Gastroesophageal sphincter (tissue), 4 donors: ENCODE measurements around the gene SLTM. TPM values are rescaled to one million over a fixed set of nuclear protein-coding genes. Genes with fewer than 3 reads are reported as not detected.

ENCODE experiments used
- ATAC-seq: fragments of 150-250 bp; one replicate; pipeline ENCODE4 v1.9.1; 2016; ENCODE audit warnings: mild to moderate bottlenecking, moderate library complexity
- H3K27ac ChIP-seq, 4 donors: fragments of 200-600 bp; sonication (generic) in 3 of 4; 1 replicate in 3 of 4; 2 replicates in 1 of 4; pipeline ENCODE4 v1.5.1; 2016 to 2019
- H3K27me3 ChIP-seq: fragments of 200-600 bp; sonication (generic); one replicate; pipeline ENCODE4 v1.5.1; 2019
- H3K36me3 ChIP-seq, 2 donors: fragments of 200-600 bp; sonication (generic); one replicate each; pipeline ENCODE4 v1.5.1; 2019; ENCODE audit warnings: control low read depth in 1 of 2
- H3K4me1 ChIP-seq, 3 donors: fragments of 200-600 bp; sonication (generic); 1 replicate in 2 of 3; 2 replicates in 1 of 3; pipeline ENCODE4 v1.5.1; 2016 to 2019; ENCODE audit warnings: control low read depth in 2 of 3
- H3K4me3 ChIP-seq, 2 donors: fragments of 200-600 bp; sonication (generic); one replicate each; pipeline ENCODE4 v1.5.1; 2019; ENCODE audit warnings: mild to moderate bottlenecking in 1 of 2, moderate library complexity in 1 of 2
- H3K9me3 ChIP-seq, 3 donors: fragments of 200-600 bp; sonication (generic); one replicate each; pipeline ENCODE4 v1.5.1; 2017 to 2019; ENCODE audit warnings: control low read depth in 2 of 3
- CTCF ChIP-seq, 4 experiments: fragments of 200-600 bp in 2 of 4; fragments of 450-650 bp in 2 of 4; sonication (generic) in 1 of 4; IDR thresholded peaks; one replicate each; pipeline ENCODE4 v1.5.1; 2017 to 2019; ENCODE audit warnings: antibody characterized with exemption in 4 of 4, mild to moderate bottlenecking in 2 of 4, moderate library complexity in 2 of 4
- EP300 ChIP-seq: sonication (generic); formaldehyde crosslinking; IDR thresholded peaks from one replicate; pipeline ENCODE4 v1.6.1; 2017; ENCODE audit warnings: antibody characterized with exemption, mild to moderate bottlenecking
- POLR2A ChIP-seq, 2 donors: fragments of 450-650 bp; IDR thresholded peaks; one replicate each; pipeline ENCODE4 v1.6.1; 2017; ENCODE audit warnings: antibody characterized with exemption in 2 of 2, mild to moderate bottlenecking in 2 of 2, moderate library complexity in 1 of 2
- POLR2AphosphoS5 ChIP-seq: sonication (generic); formaldehyde crosslinking; IDR thresholded peaks from one replicate; pipeline ENCODE4 v1.6.1; 2017; ENCODE audit warnings: antibody characterized with exemption
- WGBS, 2 donors: methylation state at CpG; one replicate each; pipeline ENCODE4 v1.1.5; 2018; ENCODE audit warnings: low coverage in 1 of 2; 5-methylcytosine and 5-hydroxymethylcytosine counted together
- total RNA-seq, 4 donors: library from RNA; depleted of rRNA; stranded (reverse); fragments of >200 nt; gene quantifications; one replicate each; pipeline ENCODE4 v1.1.0, GENCODE V29; 2016

Gene SLTM
- total RNA-seq, 4 donors from 2014 or later: 79.2 to 120 (median 84.4) TPM

GRCh38 chr15:58910456-58910855 is 23.0 kb downstream of the SLTM start:
- TF ChIP-seq EP300 (no peak), POLR2A (IDR thresholded peaks at IDR 0.05) (no peak), CTCF (IDR thresholded peaks at IDR 0.05) (no peak), POLR2AphosphoS5 (no peak)
- Histone ChIP-seq H3K9me3 (no peaks in the 10 kb centered on the region), H3K27me3 (no peaks in the 10 kb centered on the region), H3K36me3 (peaks cover 6 to 69% of the 10 kb centered on the region in 2 donors), H3K4me1 (peaks cover 0 to 22% (median 0%) of the 10 kb centered on the region in 3 donors), H3K4me3 (no peak overlapping the region), H3K27ac (no peak overlapping the region)
- 83 to 100% methylated on average over 4 of the region's 4 CpGs for WGBS, 2 donors
- ATAC-seq: no peak

- no peak overlapping the region for H3K27ac ChIP-seq
- H3K27me3 ChIP-seq: no peaks in the 10 kb centered on the region
- H3K36me3 ChIP-seq: peaks cover 6 to 69% of the 10 kb centered on the region in 2 donors
- TF ChIP-seq EP300 (no peak), POLR2A (IDR thresholded peaks at IDR 0.05) (no peak), CTCF (IDR thresholded peaks at IDR 0.05) (no peak), POLR2AphosphoS5 (no peak)
- H3K9me3 ChIP-seq: no peaks in the 10 kb centered on the region
- peaks cover 0 to 22% (median 0%) of the 10 kb centered on the region in 3 donors for H3K4me1 ChIP-seq
- no peak overlapping the region for H3K4me3 ChIP-seq
- WGBS, 2 donors: 92 to 100% methylated on average over 1 of the region's 1 CpG
- ATAC-seq: no peak
These were observed 23.9 kb downstream of the SLTM start for GRCh38 chr15:58909616-58910015.

- 88 to 93% methylated on average over 3 to 6 of the region's 6 CpGs for WGBS, 2 donors
- Histone ChIP-seq H3K4me3 (no peak overlapping the region), H3K27ac (no peak overlapping the region), H3K27me3 (no peaks in the 10 kb centered on the region), H3K9me3 (no peaks in the 10 kb centered on the region), H3K36me3 (peaks cover 3 to 67% of the 10 kb centered on the region in 2 donors), H3K4me1 (peaks cover 0 to 16% (median 0%) of the 10 kb centered on the region in 3 donors)
- TF ChIP-seq POLR2AphosphoS5 (no peak), EP300 (no peak), POLR2A (IDR thresholded peaks at IDR 0.05) (no peak), CTCF (IDR thresholded peaks at IDR 0.05) (no peak)
- no peak for ATAC-seq
These were observed 24.7 kb downstream of the SLTM start for GRCh38 chr15:58908550-58909309.

GRCh38 chr15:58900631-58901030 is 32.8 kb downstream of the SLTM start:
- no peaks in the 10 kb centered on the region for H3K4me1 ChIP-seq
- no peak for ATAC-seq
- no peak overlapping the region for H3K4me3 ChIP-seq
- no peaks in the 10 kb centered on the region for H3K9me3 ChIP-seq
- no peak for TF ChIP-seq EP300
- TF ChIP-seq POLR2AphosphoS5: no peak
- no peak for TF ChIP-seq POLR2A (IDR thresholded peaks at IDR 0.05)
- no peak for TF ChIP-seq CTCF (IDR thresholded peaks at IDR 0.05)
- peaks cover 0 to 68% of the 10 kb centered on the region in 2 donors for H3K36me3 ChIP-seq
- no peak overlapping the region for H3K27ac ChIP-seq
- 58 to 72% methylated on average over 3 of the region's 3 CpGs for WGBS, 2 donors
- H3K27me3 ChIP-seq: no peaks in the 10 kb centered on the region

GRCh38 chr15:58898150-58898680 is 35.3 kb downstream of the SLTM start:
- no peak for TF ChIP-seq POLR2AphosphoS5
- no peak for TF ChIP-seq CTCF (IDR thresholded peaks at IDR 0.05)
- TF ChIP-seq POLR2A (IDR thresholded peaks at IDR 0.05): no peak
- no peak for TF ChIP-seq EP300
- Histone ChIP-seq H3K27ac (no peak overlapping the region), H3K36me3 (peaks cover 4 to 70% of the 10 kb centered on the region in 2 donors), H3K4me1 (no peaks in the 10 kb centered on the region), H3K4me3 (no peak overlapping the region), H3K9me3 (no peaks in the 10 kb centered on the region), H3K27me3 (no peaks in the 10 kb centered on the region)
- 67 to 79% methylated on average over 1 of the region's 1 CpG for WGBS, 2 donors
- no peak for ATAC-seq
